PFSK-1 (cell line): ENCODE results near the gene WDFY2.

ENCODE experiments used
- POLR2AphosphoS5 ChIP-seq: IDR thresholded peaks from 2 replicates; pipeline ENCODE4 v1.6.1; 2012; ENCODE audit warnings: low read depth, mild to moderate bottlenecking, control low read depth, low read length, moderate library complexity
- REST ChIP-seq, 2 experiments: IDR thresholded peaks; 2 replicates each; pipeline versions ENCODE4 v1.6.1 to v1.8.0; 2011 to 2012; ENCODE audit warnings: low read depth in 2 of 2, low read length in 2 of 2, control low read depth in 1 of 2, inconsistent platforms in 1 of 2, mild to moderate bottlenecking in 1 of 2, moderate library complexity in 1 of 2; ENCODE audit not compliant: insufficient read depth in 1 of 2
- SIN3A ChIP-seq: IDR thresholded peaks from 2 replicates; pipeline ENCODE4 v1.6.1; 2012; ENCODE audit warnings: mild to moderate bottlenecking, low read length, moderate library complexity, borderline replicate concordance; ENCODE audit not compliant: insufficient read depth
- TAF1 ChIP-seq: IDR thresholded peaks from 2 replicates; pipeline ENCODE4 v1.6.1; 2012; ENCODE audit warnings: low read length, control low read depth, borderline replicate concordance; ENCODE audit not compliant: insufficient read depth

- no peak for TF ChIP-seq POLR2AphosphoS5
- no peak for TF ChIP-seq TAF1
- no peak for TF ChIP-seq SIN3A
- TF ChIP-seq REST (IDR thresholded peaks at IDR 0.05; ENCODE audit: insufficient read depth in 1 of 2, low read depth in 2 of 2, low read length in 2 of 2) = no peak
These were observed 157.8 kb downstream of the WDFY2 start for GRCh38 chr13:51742031-51742430.
